A172 (cell line): Measurements from ENCODE around the gene CEP68. TPM values are rescaled to one million over a fixed set of nuclear protein-coding genes. Genes with fewer than 3 reads are reported as not detected.
"Not testable (repeated sequence)": the region's sequence is repeated elsewhere in the genome, so short reads cannot be mapped to it uniquely, and the experiment has no call there.

Source experiments
- DNase-seq: peaks from one replicate; pipeline ENCODE4 v3.0.0-alpha.2; 2015; ENCODE audit warnings: low spot score
- total RNA-seq: library from RNA; depleted of rRNA; stranded (reverse); fragments of >200 nt; shearing (Covaris generic); gene quantifications from 2 replicates; pipeline ENCODE4 v1.2.3, GENCODE V29; 2014

Gene CEP68
- total RNA-seq, 1 experiment from 2014 or later = 6.0 TPM

DNA sequence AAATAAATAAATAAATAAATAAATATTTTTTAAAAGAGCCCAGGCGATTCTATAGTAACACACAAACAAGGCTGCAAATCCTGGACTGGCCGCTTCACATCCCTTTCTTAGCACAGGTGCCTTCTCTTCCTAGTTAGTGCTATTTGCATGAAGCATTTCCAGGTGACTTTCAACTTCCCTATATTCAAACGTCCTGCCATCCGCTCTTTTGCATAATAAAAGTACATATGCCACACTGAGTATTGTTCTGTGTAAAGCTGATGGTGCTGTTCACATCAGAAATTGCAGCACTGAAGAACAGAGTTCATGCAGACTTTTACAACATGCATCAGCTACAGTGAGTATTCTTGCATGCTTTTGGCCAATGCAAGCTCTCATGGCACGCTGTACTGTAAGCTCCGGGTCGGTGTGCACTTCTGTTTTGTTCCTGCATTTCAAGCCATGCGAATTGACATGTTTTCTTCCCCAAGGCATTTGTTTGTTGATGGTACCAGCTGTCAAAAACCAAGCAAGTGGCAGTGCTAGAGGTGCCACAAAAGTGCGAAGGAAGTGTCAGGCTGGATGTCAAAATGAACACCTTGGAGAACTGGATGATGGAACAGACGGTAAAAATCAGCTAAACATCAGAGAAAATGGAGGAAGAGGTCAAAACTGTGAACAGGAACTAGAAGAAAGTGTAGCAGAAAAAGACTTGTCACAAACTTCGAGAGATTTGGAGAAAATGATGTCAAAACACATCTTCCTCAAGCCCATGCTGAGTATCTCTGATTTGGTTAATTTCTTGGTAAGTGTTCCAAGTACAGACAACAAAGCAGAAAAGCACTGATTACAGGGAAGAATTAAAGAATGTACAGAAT is 25.5 kb upstream of the CEP68 start:
- DNase-seq = no peak

DNA sequence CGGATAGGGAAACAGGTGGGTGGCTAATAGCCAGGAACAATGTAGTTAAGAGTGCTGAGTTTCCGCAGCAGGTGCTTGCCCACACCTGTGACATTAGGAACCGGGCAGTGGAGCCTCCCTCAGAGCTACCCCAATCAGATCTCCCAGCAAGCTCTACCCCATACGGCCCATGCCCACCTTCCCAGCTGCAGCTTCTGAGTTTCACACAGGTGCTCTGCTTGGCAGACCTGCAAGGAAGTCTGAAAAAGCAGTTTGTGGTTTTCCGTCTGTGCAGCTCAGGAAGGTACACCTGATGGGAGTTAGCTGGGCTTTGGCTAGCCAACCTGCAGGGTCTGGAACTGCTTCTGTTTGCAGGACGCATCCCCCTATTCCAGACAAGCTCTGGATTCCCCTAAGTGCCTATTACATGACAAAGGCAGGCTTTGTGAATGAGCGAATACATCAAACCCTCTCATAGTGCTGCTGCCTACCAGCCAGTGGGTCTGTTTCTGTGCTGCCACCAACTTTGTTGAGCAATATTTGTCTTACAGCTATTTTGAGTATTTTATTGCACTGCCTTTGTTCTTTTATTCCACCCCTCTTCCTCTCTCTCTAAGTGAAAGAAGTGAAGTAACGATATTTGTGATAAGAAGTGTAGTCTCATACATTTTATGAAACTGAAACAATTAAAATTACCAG is 24.7 kb upstream of the CEP68 start:
- no peak for DNase-seq

DNA sequence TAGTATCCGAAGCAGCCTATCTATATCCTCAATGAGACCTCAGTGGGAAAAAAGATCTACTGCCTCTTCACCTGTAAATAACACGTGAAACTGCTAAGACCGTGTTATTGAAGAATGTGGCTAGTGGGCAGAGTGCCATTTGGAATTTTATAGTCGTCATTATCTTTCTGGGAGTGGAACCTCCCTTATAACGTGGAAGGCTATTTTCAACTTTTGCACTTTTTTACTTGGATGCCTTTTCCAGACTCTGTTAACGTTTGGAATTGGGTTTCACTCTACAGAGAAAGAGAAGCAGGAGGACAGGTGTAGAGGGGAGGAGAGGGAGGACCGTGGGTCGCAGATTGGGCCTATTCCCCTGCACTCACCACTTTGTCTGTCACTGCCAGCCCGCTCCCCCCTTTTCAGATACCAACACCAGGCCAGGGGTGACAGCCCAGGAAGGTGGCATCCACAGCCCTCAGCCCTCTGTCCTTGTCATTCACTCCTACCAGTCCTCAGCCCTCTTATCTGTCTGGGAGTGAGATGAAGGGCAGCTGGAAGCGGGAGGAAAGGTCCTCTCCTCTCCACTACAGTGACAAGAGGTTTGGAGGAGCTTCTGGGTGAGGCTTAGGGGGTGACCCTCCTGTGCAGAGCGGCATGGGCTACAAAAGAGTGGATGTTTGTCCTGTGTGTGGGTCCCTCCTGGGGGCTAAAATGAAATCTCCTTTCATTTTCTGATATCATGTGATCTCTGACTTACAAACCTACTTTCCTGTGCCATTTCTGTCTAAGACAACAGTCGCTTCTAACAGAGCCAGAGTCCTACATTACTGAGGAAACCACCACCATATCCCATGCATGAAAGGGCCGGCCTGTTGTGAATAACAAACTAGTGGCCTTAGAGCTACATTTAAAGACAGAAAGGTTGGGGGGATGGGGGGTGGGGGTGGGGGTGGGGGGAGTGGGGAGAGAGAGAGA is 23.9 kb upstream of the CEP68 start:
- no peak for DNase-seq

DNA sequence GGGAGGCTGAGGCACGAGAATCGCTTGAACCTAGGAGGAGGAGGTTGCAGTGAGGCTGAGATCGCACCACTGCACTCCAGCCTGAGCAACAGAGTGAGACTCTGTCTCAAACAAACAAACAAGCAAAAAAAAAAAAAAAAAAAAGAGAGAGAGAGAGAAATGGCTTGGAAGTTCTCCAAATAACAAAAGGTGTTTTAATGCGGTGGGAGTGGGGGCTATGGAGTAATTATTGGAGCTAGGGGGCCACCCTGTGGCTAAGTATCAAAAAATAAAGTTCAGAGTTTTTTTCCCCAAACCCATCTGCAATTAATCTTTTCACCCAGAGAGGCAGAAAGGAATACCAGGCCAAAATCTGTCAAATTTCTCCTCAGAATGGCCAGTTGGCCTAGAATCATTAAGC is 23.0 kb upstream of the CEP68 start:
- peak; percentile 51 for DNase-seq

DNA sequence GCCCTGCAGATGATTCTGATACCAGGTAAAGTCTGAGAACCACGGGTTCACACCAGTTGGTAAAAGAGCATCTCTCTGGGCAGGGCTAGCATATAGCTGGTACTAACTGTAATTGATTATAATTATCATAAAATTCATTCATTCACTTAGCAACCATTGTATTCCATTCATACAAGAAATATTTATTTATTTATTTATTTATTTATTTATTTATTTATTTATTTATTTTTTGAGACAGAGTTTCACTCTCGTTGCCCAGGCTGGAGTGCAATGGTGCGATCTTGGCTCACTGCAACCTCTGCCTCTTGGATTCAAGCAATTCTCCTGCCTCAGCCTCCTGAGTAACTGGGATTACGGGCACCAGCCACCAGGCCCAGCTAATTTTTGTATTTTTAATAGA is 22.5 kb upstream of the CEP68 start:
- not testable (repeated sequence) for DNase-seq

DNA sequence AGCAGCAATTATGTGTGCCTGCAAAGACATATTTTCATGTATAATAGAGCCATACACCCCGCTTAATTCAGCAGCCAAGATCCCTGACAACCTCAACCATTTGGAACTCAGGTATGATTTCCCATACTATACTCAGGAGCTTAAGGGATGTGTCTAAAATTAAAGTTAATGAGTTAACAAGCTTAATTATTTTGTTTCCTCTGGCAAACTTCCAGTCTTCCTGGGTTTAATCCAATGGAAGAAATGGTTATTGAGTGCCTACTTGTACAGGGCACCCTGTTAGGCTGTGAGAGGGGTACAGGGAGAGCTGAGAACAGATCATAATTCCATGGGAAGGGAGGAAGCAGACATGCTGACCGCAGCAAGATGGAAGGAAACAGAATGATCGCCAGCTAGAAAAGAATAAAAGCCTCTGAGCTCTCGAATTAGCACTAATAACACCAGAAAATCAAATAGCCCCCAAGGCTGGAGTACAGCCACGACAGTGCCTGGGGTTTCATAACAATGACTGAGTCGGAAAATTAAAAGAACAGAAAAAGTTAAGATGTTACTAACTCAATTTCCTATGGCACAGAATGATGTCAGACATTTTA is 20.8 kb upstream of the CEP68 start:
- DNase-seq = no peak

DNA sequence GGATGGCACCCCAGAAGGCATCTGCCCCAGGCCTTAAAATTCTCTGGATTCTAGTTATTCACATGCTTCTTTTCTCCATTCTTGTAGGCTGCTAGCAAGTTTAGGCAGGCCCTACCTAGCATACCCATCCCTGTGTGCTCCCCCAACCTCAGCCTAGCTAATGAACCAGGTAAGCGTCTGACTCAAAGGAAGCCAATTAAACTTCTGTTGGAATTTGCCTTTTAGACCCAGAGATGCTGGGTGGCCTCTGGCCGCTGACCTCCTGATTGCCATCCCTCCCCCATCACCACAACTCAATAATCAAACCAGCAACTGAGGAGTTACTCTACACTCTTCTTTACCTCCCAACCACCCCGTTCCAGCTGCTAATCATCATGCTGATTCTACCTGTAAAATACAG is 19.0 kb upstream of the CEP68 start:
- no peak for DNase-seq

DNA sequence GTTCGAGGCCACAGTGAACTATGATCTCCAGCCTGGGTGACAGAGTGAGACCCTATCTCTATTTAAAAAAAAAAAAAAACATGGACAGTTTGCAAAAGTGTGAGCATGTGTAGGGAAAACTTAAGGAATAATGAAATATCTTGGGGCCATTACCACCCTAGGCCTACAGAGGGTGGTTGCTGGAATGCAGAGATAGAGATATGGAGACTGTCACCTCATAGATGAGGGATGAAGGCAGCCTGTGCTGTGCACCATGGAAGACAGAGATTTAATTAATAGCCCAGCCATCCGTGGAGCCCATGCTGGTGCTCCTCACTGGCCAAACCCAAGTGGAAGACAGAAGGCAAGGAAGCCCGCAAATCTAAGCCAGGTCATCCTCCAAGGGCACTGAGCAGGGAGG is 16.6 kb upstream of the CEP68 start:
- no peak for DNase-seq

DNA sequence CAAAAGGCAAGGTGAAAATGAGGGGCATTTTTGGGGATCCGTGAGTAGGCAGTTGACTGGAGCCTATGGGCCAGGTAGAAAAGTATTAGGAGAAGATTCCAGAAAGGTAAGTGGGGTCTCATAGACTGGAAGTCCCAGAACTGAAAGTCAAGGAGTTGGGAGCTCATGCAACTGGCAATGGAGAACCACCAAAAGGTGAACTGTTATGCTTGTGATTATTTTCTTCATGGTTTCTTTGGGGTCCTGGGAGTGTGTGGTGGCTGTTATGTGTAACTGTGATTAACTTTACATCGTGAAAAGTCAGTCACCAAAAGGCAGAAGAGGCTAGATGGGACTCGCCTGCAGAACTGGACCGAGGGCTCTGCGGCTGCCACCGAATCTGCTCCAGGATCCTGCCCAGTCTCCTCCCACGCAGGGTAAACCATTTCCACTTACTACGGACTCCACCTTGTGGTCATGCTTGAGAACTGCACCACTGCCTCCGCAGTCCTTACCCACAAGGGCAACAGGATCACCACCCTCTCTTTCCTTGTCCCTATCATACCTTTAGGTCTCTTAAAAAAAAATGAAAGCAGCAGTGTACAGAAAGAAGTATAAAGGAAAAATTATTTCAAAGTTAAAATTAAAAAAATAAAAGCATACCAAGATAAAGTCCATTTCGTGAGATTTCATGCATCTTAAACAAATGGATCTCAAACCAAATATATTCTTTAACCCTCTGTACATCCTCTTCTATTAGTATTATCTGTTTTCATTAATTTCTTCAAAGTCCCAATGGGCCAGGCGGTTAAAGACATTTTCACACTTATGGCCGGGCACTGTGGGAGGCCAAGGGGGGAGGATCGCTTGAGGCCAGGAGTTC is 15.6 kb upstream of the CEP68 start:
- peak; percentile 87 for DNase-seq

DNA sequence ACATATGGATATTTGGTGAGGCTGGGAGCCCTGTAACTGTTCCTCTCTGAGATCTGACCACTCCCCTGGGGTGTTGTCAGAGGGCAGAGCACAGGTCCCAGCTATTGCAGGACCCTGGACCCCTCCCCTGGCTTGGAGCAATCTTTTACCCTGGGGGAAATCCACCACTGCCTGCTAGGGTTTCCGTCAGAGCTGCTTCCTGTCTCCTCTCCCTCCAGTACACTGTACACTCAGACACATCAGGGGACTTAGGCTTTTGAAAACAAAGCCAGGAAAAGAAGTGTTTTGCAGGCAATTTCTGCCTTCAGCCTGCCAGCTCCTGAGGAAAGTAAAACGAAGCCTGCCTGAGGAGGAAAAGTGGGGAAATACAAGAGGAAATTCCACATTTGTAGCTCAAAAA is 13.2 kb upstream of the CEP68 start:
- no peak for DNase-seq

DNA sequence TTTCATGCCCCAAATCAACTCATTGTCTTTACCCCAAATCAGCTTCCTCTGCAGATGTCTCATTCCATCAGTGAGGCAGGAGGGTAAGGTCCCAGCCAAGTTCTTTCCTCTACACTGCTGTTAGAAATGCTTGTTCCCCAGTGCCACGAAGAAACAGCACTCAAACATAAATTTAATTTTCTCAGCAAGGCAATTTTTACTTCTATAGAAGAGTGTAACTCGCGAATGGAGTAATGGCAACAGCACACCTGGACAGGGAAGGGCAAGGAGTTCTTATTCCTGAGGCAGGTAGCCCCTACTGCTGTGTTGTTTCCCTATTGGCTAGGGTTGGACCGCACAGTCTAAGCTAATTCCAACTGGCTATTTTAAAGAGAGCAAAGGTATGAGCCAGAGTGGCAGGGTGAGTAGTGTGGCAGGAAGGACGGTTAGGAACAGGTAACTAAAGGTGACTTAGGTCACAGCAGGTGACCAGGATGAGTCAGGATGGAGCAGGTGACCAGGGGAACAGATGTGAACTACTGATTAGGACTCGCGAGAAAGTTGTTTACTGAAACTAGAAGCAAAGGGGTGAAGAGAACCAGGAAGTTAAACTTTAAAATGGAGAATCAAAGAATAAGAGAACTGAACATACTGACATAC is 12.0 kb upstream of the CEP68 start:
- no peak for DNase-seq

DNA sequence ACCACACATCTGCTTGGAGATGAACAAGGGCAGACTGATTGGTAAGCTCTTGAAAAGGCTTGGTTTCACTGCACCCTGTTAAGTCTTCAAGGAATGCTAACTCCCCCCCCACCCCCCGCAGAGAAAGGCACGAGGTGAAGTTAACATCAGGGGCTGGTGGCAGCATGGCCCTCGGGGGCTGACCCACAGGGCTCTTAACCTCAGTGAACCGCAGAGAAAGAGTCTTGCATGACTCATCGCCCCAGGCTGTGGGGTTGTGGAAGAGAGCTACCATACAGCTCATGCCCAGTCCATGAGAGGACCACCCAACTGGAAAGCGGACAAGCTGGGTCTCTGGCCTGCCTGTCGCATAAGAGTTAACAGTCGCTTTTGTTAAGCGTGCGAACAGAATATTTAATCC is 10.6 kb upstream of the CEP68 start:
- DNase-seq = peak; percentile 45

DNA sequence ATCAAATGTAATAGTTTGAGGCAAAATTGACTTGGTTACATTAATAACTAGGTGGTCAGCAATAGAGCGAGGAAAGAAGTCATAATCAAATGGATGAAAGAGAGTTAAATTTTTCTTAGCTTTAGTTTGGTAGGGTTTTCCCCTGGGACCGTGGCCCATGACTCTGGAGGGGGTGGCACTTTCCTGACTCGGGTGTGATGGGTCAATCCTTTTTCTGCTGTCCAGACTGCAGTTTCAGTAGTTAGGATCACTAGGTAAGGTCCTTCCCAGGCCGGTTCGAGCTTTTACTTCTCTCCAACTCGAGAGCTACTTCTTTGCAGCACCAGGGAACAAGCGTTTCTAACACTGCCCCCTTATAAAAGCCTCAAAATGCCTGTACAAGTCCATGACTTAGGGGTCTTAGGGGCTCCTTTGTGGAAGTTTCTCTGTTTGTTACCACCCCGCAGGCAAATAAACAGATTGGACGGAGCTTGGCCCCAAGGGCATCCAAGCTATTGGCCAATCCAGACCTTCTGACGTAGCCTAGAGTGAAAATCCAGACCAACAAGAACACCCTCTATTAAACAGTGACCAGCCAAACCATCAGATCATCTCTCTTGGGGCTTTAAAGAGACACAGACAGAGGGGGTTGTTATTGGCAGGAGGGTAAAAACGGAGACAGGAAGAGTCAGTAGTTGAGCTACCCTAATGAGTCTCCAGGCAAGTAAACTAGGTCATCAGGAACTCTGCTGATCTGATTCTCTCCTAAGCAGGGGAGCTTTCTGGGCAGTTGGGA is 9.4 kb upstream of the CEP68 start:
- no peak for DNase-seq

DNA sequence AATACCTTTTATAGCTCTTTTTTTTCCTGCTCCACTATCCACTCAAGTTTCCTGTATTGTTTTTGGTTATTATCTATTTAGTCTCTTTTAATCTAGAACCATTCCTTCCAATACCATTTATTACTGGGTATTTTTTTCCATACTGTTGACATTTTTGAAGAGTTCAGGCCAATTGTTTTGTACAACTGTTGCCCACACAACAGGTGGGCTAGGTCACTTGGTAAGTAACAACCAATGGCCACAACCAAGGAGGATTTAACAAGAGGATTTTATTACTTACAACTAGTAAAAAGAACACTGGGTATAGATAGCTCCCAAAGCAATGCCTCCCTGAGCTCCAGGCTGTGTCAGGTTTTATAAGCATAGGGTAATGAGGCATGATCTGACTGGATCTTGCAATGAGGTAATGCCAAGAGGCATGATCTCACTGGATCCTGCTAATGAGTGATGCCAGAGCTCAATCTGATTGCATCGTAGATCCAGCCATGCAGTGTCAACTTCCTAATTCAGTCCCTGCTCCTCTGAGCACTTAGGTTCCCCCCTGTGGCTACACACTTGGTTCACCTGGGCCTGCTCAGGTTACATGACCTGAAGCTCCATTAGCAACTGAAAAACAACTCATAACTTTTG is 7.1 kb upstream of the CEP68 start:
- no peak for DNase-seq

DNA sequence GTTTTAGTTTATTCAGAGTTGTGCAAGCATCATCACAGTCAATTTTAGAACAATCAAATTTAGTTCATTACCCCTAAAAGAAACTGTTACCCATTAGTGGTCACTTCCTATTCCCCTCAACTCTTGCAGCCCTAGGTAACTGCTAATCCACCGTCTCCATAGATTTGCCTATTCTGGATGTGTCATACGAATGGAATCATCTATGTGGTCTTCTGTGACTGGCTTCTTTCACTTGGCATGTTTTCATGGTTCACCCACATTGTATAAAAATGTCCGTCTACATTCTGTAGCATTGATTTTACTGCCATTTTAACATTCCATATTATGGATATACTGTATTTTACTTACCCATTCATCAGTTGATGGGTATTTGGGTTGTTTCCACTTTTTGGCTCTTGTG is 5.3 kb upstream of the CEP68 start:
- DNase-seq = no peak

DNA sequence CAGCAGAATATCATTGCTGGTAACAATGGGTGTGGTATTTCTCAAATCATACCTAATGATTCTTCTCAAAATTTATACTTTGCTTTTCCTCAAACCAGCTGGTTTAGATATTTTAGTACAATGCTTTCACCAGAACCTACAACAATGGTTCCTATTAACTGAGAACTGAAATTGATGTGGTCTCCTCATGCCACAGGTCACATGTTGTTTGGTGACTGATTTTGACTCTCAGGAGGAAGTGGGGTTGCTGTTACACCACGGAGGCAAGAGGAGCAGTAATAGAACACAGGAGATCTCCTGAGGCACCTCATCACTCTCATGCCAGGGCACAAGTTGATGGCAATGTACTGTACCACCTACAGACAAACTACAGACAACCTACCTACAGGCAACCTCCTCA is 3.0 kb upstream of the CEP68 start:
- no peak for DNase-seq

DNA sequence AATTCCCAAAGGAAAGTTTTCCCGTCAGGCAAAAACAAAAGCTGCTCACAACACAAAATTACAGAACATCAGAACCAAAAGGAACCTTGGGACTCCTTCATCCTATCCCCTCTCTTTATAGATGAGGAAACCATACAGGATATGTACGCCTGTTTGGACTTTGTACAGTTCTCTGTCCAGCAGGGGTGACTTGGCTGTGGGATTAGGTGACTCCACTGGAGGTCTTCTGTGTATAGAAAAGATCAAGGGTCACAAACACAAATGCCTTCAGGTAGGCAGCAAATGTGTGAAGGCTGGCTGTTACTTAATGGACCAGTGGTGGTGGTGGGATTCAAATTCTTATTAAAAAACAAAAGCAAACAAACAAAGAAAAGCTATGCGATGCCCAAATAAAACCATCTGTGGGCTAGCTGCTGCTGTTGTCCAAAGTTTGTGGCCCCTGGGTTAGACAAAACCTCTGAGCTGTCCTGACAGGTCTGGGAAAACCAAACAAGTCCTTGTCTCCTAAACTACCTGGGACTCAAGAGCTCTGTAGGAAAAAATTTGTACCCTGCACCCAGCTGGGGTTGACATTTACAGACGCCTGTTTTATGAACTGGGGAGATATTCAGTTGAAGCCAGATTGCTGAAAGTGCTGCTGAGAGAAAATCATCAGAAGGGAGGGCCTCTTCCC is 1.3 kb upstream of the CEP68 start:
- DNase-seq = no peak

DNA sequence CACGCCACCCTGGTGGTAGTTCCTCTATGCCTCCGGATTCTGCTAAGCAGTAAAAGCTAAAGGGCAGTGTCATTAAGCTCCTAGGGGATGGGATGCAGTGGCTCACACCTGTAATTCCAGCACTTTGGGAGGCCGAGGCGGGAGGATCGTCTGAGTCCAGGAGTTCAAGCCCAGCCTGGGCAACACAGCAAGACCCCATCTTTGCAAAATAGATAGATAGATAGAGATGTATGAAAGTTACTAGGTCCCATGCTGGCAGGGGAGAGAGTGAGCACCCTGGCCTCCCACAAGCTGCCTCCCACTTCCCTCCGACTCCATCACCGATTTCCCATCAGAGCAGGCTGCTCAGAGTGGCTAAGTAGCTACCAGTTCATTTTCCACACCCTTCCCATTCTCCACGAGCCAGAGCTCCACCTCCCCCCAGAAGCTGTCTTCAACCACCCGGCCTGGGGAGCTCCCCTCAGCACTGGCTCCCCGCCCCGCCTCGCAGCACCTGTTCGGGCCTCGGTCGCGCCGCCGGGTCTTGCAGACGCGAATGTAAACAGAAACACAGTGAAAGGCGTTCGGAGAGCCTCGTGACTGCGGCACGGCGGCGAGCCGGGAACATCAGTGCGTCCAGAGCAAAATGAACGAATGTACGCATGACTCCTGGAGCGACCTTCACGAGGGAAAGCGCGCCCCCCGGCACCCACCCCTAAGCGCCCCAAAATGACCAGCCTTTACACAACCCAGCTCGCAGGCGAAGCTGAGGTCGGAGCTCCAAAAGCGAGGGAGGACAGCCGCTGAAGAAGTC is 598 bp upstream of the CEP68 start:
- DNase-seq = no peak
